DOHH2 (cell line): ENCODE results near the gene ATP6V1G1.

ENCODE experiments used
- H3F3A ChIP-seq: fragments of 200-600 bp; sonication (generic), shearing (Covaris generic); 2 replicates; pipeline ENCODE4 v1.6.0; 2016; ENCODE audit warnings: antibody characterized with exemption, mild to moderate bottlenecking; ENCODE audit not compliant: control insufficient read depth, insufficient read depth
- H3K27ac ChIP-seq: fragments of 200-600 bp; sonication (generic); 2 replicates; pipeline ENCODE4 v1.5.1; 2014; ENCODE audit warnings: low read depth, mild to moderate bottlenecking, low read length, moderate library complexity
- H3K27me3 ChIP-seq: fragments of 200-600 bp; sonication (generic); 2 replicates; pipeline ENCODE4 v1.6.1; 2014; ENCODE audit warnings: mild to moderate bottlenecking, low read length, mixed read lengths; ENCODE audit not compliant: control insufficient read depth
- H3K36me3 ChIP-seq: fragments of 200-600 bp; sonication (generic); 2 replicates; pipeline ENCODE4 v1.6.1; 2014; ENCODE audit warnings: mild to moderate bottlenecking, low read length, moderate library complexity, mixed read lengths; ENCODE audit not compliant: control insufficient read depth
- H3K4me1 ChIP-seq: fragments of 200-600 bp; sonication (generic); 2 replicates; pipeline ENCODE4 v1.6.1; 2014; ENCODE audit warnings: mild to moderate bottlenecking, low read length, mixed read lengths; ENCODE audit not compliant: control insufficient read depth
- H3K4me2 ChIP-seq: fragments of 200-600 bp; sonication (generic); 2 replicates; pipeline ENCODE4 v1.6.0; 2014; ENCODE audit warnings: mild to moderate bottlenecking, low read length, moderate library complexity
- H3K4me3 ChIP-seq: fragments of 200-600 bp; sonication (generic); 2 replicates; pipeline ENCODE4 v1.5.1; 2014; ENCODE audit warnings: mild to moderate bottlenecking, low read length, mixed read lengths
- H3K79me2 ChIP-seq: fragments of 200-600 bp; sonication (generic); 2 replicates; pipeline ENCODE4 v1.6.1; 2014; ENCODE audit warnings: mild to moderate bottlenecking, low read length, mixed read lengths; ENCODE audit not compliant: control insufficient read depth
- H3K9me2 ChIP-seq: fragments of 200-600 bp; sonication (generic); replicated peaks from 2 replicates; pipeline ENCODE4 v1.6.1; 2014; ENCODE audit warnings: mild to moderate bottlenecking, low read length, mixed read lengths; ENCODE audit not compliant: control insufficient read depth
- H3K9me3 ChIP-seq: fragments of 200-600 bp; sonication (generic); 2 replicates; pipeline ENCODE4 v1.6.1; 2014; ENCODE audit warnings: antibody characterized with exemption, low read length, mixed read lengths; ENCODE audit not compliant: control insufficient read depth, insufficient read depth
- H4K20me1 ChIP-seq: fragments of 200-600 bp; sonication (generic); 2 replicates; pipeline ENCODE4 v1.6.0; 2014; ENCODE audit warnings: low read depth, mild to moderate bottlenecking, antibody characterized with exemption, low read length, moderate library complexity; ENCODE audit not compliant: control insufficient read depth, insufficient read depth
- CTCF ChIP-seq: fragments of 200-600 bp; sonication (generic); IDR thresholded peaks from one replicate; pipeline ENCODE4 v1.5.1; 2014; ENCODE audit warnings: antibody characterized with exemption, mild to moderate bottlenecking, low read depth, low read length; ENCODE audit not compliant: poor library complexity, severe bottlenecking
- EZH2phosphoT487 ChIP-seq: fragments of 200-600 bp; sonication (generic); IDR thresholded peaks from 2 replicates; pipeline ENCODE4 v1.6.1; 2017; ENCODE audit warnings: borderline replicate concordance, mild to moderate bottlenecking, antibody characterized with exemption, low read length, moderate library complexity, mixed read lengths

The ATP6V1G1 gene

GRCh38 chr9:114624677-114625076, 37.1 kb downstream of the ATP6V1G1 start:
- H3K9me2 ChIP-seq = no peaks in the 10 kb centered on the region
- H4K20me1 ChIP-seq = no peaks in the 10 kb centered on the region
- H3K36me3 ChIP-seq = peaks cover 47% of the 10 kb centered on the region
- H3K4me1 ChIP-seq = peaks cover 3% of the 10 kb centered on the region
- no peaks in the 10 kb centered on the region for H3K27me3 ChIP-seq
- TF ChIP-seq CTCF = no peak
- TF ChIP-seq EZH2phosphoT487 = no peak
- H3K9me3 ChIP-seq = no peaks in the 10 kb centered on the region
- H3K79me2 ChIP-seq = peaks cover 20% of the 10 kb centered on the region
- no peak overlapping the region for H3K4me2 ChIP-seq
- H3K27ac ChIP-seq = no peak overlapping the region
- no peak overlapping the region for H3K4me3 ChIP-seq
- no peaks in the 10 kb centered on the region for H3F3A ChIP-seq

- no peaks in the 10 kb centered on the region for H3K27me3 ChIP-seq
- no peaks in the 10 kb centered on the region for H3K4me1 ChIP-seq
- H3K9me3 ChIP-seq = no peaks in the 10 kb centered on the region
- H3K79me2 ChIP-seq = peaks cover 6% of the 10 kb centered on the region
- peaks cover 53% of the 10 kb centered on the region for H3K36me3 ChIP-seq
- no peaks in the 10 kb centered on the region for H4K20me1 ChIP-seq
- no peak overlapping the region for H3K4me3 ChIP-seq
- no peak overlapping the region for H3K27ac ChIP-seq
- H3K9me2 ChIP-seq = no peaks in the 10 kb centered on the region
- no peaks in the 10 kb centered on the region for H3F3A ChIP-seq
- no peak overlapping the region for H3K4me2 ChIP-seq
- TF ChIP-seq EZH2phosphoT487 = no peak
- TF ChIP-seq CTCF = no peak
Measured at GRCh38 chr9:114626415-114627020, 38.9 kb downstream of the ATP6V1G1 start.

- H3K36me3 ChIP-seq = peaks cover 50% of the 10 kb centered on the region
- H3K4me2 ChIP-seq = no peak overlapping the region
- no peaks in the 10 kb centered on the region for H3K27me3 ChIP-seq
- no peak overlapping the region for H3K4me3 ChIP-seq
- H3K79me2 ChIP-seq = no peaks in the 10 kb centered on the region
- no peaks in the 10 kb centered on the region for H3K9me2 ChIP-seq
- H4K20me1 ChIP-seq = no peaks in the 10 kb centered on the region
- no peaks in the 10 kb centered on the region for H3K4me1 ChIP-seq
- no peaks in the 10 kb centered on the region for H3K9me3 ChIP-seq
- no peak overlapping the region for H3K27ac ChIP-seq
- no peak for TF ChIP-seq CTCF
- H3F3A ChIP-seq = no peaks in the 10 kb centered on the region
Measured at GRCh38 chr9:114627553-114627952, 40.0 kb downstream of the ATP6V1G1 start.
